ENCODE results near the gene HOXA13. TPM values are rescaled to one million over a fixed set of nuclear protein-coding genes. Genes with fewer than 3 reads are reported as not detected.

The HOXA13 gene
- total RNA-seq, 1 experiment from 2014 or later: 0.88 TPM

DNA sequence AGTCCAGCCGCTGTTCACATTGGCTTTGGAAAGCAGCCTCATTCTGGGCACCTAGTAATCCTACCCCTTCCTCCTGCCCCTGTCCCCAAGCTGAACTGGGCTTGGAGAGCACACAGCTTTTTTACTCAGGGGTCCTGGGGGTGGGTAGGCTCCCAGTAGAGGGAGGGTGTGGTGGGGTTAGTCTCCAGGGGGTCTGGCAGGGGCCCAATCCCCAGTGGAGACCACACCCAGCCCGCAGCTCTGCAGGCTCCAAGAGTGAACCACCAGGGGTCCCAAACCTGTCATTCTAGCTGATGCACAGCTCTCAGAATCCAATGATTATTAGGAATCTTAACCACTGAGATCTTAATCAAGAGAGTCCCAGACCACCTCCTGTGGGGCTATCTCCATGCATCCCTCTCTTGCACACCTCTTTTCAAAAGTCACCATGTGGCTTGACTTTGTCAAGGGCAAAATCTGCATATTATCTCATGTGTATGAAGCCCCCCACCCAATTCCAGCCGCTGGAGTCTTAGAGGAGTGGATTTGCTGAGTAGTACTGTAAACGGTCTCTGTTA lies 17.5 kb downstream of the HOXA13 start:
- no peak for DNase-seq (ENCODE audit: low read depth)

DNA sequence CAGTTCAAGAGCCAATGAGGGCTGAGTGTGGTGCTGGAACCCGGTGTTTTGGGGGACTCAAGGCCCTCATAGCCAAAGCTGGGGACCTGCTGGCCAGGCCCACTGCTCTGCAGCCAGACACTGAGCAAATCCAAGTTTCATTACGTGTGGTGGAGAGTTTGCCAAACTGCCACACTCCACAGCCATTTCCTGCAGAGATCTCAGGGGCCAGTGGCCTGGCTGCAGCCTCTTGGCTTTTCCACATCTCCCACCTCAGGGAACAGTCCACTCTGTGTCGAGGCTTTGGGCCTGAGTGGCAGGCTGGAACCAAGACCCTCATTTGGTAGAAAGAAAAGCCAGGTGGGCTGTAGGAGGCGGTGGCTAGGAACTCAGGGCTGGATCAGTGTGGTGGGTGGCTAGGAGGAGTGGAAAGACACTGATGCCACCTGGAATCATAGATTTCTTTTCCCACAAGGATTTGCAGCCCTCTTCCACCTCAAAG lies 18.1 kb downstream of the HOXA13 start:
- DNase-seq (ENCODE audit: low read depth): no peak

DNA sequence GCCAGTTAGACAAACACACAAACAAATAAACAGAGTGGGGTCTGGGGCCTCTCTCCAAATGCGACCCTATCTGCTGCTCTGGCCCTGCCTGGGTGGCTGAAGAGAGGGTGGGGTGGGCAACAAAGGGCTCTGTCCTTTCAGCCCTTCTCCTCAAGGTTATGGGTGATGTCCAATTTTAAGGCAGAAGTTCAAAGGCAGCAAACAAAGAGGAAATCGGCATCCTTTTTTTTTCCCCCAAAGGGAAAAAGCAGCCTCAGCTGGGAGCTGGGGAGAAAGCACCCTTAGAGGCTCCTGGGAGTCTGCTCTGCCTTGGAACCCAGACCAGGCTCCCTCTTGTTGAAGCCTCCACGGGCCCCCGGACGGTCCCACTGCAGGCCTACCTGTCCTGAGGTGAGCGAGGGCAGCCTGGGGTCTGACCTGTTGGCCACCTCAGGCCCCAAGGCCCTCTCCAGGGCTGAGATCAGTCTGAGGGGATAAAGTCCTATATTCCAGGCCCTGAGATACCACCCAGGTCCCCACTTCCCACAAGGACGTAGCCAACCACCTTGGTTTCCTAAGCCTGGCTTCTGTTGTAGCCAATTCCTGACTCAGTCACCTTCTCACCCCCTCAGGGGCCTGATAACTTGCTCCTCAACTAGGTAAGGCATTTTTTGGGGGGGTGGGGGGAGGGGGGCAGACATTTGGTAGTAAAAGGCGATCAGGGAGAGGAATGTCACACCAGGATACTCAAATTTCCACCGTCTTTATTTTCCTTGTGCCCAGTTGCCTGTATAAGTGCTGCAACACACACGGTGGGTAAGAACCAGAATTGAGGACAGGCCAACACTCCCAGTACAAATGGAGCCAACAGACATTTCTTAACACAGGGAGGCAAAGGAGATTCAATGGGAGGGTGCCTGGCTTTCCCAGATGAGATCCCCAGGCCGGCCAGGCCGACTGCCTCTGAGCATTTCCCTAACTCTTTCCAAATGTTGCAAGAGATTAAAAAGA lies 19.2 kb downstream of the HOXA13 start:
- no peak for DNase-seq (ENCODE audit: low read depth)

DNA sequence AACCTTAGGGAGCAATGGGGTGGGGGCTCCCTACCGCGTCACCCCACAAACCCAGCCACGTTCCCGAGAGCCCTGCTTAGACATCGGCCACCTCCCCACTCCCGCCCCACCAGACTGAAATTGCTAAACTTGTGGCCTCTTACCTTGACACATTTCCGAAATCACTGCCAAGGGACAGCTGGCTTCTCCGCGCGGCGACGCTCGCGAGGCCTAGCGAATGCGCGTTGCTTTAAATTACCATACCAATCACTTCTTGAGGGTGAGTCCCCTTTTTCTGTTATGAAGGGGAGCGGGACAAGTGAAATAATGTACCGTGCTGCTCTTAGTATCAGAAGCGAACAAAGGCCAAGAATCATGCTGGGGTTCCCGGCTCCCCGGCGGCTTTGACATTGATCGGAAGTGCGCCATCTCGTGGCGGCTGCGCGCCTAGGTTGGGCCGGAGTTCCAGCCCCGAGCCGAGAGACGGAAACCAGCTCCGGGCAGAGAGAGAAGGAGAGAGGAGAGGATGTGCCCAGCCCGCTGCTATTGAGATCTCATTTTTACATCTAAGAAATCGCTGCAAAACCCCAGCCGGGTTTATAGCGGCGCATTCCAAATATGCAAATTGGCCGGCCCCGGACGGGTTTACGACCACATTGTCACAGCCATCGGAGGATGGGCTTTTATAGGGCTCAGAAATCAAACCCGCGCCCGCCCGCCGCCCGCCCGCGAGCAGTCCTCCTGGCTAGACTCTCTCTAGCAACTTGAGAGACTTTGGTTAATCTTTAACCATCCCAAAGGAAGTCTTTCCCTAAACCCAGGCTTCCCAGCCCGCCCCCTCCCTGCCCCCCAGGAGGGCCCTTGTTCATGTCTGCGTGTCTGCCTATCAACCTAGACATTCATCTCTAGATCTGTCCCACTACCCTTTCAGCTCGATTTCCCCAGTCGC lies 20.1 kb downstream of the HOXA13 start:
- no peak for DNase-seq (ENCODE audit: low read depth)

DNA sequence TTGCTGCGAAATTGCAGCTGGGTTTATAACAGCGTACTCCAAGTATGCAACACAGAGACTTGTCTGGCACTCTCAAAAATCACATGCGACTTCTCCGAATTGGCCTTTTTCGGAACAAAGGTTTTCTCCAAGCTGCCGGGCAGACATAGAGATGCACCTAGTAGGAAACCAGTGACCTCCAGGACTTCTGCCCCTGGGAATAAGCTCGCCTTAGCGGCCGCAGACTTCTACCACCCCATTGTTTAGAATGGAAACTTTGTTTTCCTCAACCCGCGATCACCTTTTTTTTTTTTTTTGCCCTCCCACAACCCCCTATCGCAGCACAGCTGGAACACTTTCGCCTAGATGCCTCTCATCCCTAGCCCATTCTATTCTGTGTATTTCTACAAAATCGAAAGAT lies 20.9 kb downstream of the HOXA13 start:
- no peak for DNase-seq (ENCODE audit: low read depth)

DNA sequence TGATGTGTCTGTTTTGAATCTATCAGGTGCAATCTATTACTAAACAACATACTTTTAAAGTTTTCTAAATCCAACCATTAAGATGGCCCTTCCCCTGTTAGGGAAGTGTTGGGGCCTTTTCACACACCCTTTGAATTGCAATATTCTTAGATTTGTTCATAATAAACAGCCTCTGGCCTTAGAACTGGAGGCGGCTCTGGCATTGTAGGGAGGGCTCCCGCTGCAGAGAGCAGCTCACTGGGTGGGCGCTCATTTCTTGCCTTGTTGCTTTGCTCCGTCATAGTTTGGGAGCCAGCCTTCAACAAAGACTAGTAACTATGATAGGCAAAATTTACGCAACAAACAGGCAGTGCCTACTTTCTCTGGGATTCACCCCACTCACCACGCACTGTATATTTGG lies 21.5 kb downstream of the HOXA13 start:
- no peak for DNase-seq (ENCODE audit: low read depth)

DNA sequence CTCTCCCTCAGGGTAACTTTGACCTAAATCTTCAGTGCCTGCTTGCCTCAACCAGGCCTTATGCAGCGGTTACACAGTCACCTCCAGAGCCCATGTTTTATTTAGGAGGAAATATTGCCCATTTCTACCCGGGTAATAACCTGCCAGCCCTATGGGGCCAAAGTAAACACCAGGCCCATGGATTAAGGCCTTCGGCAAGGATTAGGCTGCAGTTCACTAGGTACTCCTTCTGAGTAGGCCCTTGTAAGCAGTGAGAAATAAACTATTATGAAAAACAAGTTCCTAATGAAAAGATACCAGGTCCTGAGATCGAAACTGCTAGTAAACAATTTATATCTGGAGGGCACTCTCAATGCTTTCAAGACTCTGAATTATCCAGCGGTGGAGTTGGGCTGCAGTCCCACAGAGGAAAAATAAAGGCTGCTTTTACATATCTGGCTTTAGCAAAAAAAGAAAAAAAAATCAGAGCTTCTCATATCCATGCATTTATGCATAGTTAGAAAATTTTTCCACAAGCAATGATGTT lies 22.0 kb downstream of the HOXA13 start:
- no peak for DNase-seq (ENCODE audit: low read depth)

DNA sequence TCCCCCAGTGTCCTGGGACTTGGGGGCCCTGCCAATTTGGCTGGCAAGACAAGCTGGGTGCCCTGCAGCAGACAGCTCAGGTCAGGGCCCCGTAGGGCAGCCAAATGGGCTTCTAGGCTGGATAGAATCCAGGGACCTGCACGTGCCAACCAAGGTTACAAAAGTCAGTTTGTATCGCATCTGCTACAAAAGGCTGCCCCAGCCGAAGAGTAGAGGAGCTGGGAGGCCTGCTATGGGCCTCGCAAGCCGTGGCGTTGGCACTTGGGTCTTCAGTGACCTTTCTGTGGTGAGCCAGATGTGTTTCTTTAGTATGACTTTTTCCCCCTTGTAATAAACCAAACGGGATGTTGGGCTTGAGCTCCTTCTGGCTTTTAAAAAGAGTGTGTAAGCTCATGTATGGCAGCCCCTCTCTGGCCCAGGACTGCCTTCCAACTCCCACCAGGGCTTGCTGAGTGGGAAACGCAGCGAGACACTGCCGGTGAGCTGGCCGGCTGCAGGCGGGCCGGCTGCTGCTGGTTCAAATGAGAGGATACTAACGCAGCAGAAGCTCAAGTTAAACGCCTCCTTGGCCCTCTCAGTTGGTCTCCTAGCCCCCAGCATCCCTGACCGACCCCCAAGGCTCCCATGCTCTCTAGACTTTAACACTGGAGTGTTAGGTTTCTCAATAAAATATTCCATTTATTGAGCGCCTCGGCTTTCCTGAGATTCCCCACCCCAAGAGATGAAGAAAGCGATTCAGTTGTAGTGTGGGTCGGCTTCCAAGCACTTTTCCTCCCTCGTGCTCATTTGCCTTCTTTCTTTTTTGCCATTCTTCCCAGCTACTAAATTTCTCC lies 22.7 kb downstream of the HOXA13 start:
- no peak for DNase-seq (ENCODE audit: low read depth)

DNA sequence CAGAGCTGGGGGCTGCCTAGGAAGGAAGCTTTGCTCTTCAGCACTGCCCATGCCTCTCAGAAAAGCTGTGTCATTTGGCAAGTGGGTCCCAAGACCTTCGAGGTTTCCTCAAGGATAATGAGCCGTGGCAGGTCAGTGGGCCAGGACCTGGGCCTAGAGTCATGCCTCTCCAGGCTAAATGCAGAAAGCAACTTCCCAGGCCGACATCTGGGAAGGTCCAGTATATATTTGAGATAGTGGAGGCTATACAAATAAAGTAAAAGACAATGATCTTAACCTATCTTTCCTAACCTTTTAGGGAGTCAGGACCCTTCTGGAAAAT lies 23.4 kb downstream of the HOXA13 start:
- DNase-seq (ENCODE audit: low read depth): no peak

DNA sequence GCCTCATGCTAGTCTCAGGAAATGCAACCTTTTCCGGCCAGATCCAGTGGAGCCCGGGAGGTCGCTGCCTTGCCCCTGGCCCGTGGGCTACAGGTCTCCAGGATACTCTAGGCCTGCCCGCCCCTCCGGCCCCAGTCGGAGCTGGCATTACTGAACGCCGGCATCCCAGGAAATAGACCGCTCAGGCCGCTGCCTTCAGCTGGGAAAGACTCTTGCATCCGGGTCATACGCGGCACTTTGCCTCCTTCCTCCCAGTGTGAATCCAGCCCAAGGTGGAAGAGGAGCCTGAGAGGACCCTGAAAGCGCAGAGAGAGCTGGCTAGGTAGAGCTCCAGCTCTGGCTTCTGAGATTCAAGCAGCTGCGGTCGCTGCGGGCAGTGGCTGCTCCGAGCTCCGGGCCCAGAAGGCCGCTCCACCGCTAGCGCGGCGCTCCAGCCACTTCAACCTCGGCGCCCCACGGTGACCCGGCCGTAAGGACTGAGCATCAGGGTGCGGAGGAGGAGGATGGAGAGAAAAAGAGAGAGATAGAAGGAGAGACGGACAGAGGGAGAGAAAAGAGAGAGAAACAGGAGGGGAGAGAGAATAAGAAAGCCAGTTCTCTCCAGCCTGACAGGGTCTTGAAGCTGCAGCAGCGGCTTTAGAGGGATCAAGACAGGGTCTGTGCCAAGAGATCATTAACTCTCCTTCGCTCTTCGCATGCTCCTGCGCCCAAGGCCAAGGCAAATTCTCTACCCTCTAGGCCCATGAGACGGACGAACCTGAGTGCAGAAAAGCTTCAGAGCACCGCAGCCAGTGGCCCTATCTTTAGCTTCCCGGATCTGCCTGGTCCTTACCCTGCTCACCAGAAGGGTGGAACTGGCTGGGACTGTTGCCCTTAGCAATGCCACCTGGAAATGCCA lies 24.0 kb downstream of the HOXA13 start:
- no peak for DNase-seq (ENCODE audit: low read depth)

DNA sequence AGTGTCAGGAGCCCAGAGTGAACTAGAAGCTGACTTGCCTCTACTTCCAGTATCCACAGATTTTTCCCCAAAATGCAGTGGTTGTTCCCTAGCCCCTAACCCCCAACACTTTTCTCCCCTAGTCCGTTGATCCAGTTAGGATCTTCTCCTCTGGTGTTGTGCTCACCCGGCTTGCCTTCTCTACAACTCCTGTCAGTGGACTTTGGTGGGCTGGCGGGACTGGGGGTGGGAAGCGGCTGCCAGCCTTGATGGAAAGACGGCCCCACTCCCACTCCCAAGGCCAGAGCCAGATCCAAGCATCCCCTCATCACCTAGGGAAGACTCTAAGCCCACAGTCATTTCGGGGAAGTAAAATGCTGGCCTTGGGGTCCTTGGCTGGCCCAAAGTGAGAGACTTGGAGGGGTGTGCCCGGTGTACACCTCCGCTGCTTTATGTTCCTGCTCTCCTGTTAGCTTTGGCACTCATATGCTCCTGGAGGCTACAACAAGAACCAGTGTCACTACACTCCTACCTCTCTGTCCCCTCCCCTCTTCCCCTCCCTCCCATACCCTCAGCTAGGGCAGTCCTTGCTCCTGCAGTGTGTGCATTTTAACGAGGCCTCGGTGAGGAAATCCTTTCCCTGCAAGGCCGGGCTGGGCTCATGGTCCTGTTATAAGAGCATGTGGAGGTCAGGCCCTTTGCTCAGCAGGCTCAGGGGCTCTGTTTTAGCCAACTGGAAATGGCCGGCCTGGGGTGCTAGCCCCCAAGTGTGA lies 24.8 kb downstream of the HOXA13 start:
- no peak for DNase-seq (ENCODE audit: low read depth)

DNA sequence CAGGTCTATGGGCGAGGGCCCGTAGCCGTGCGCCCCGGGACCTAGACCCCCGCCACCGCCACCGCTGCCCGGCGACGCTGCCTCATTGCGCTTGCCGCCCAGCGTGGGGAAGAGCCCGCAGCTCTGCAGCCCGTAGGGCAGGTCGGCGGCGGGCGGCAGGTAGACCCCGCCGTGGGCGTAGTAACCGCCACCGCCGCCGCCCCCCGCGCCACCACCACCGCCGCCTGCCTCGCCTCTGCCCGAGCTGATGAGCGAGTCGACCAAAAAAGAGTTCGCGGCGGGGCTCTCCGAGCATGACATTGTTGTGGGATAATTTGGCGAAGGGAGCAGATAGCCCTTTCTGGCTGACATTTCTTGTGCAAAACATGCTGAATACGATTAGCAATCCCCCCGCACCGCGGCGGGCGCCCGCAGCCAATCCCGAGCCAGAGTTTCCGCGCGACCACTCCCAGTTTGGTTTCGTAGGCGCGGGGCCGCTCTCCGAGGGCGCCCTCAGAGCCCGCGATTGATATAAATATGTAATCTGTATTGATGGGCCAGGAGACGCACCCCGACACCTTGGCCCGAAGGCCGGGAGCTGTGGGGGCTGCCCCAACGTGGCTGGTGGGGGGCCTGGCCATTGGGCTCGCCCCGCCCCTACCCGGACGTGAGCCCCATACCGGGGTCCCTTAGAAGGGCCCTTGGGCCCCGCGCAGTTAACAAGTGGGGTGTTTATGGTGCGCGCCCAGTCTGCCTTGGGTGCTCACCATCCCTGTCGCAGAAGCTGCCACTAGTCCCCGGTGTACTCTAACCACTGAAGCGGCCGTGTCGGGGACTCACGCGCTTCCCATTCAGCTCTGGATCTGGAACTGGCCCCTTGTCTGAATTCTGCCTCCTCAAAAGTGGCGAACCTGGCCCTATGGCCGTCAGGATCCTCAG lies 25.7 kb downstream of the HOXA13 start, which contains the start of gene HOXA10:
HOXA10 (minus strand) TSS at position 365 of the 918 bp plus-strand sequence; CDS start at position 351, 14 bp downstream.
- no peak for DNase-seq (ENCODE audit: low read depth)

DNA sequence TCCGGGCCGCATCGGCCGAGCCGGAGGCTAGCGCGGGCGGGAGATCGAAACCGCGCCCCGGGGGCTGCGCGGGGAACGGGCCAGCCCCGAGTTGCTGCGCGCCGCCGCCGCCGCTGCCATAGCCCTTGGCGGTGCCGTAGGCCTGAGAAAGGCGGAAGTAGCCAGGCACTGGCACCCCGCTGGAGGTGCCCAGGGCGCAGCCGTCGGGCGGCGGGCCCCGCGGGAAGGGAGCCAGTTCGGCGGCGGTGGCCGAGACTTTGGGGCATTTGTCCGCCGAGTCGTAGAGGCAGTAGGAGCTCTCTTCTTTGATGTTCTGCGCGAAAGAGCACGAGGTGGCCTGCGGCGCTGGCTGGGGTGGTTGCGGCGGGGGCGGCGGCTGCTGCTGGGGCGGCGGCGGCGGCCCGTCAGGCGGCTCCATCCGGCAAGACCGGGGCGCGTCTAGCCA lies 26.4 kb downstream of the HOXA13 start:
- DNase-seq (ENCODE audit: low read depth): no peak

DNA sequence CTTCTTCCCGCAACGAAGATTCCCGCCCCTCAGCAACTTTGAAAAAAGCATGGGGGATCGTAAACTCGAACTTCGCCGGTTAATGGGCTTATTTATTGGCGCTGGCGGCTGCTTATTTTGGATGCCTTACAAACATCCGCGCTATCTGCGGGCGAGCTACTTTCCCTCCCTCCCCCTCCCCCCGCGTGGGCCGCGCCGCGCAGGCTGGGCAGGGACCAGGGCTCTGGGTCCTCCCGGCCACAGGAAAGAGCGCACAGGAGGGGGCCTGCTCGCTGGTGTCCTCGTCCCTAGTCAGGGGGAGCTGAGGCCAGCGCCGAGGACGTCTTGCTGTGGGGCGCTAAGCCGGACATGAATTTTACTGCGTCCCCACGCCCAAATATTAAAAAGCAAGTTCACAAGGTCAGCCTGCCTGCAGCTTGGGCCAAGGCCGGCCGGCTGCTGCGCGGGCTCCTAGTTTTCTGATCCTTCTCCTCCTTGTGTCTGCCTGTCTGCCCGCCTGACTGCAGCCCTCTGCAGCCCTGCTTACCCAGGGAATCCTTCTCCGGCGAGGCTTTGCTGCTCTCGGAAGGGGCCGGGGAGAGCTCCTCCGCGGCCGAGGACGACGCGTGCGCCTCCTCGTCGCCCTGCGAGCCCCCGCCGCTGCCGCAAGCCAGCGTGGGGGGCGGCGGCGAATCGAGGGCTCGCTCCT lies 26.9 kb downstream of the HOXA13 start:
- peak; percentile 66 for DNase-seq (ENCODE audit: low read depth)

DNA sequence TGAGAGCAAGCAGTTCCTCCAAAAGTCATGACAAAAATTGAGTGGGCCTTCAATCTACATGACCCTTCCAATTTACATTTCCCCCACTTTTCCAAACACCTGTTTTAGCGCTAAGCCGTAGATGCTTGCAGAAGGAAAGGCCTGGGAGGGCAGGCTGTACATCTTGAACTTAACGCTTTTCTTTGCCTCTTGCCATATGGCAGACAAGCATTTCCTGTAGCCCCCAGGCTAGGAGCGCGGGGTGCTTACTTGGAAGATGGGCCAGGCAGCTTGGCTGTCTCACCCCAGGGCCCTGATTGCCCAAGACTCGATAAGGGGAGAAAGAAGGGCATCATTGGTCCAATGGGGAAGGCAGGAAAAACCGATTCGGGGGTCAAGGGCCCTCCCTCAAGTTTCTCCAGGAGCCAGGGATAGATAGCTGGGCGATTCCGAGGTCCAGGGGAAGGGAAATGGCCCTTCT lies 27.5 kb downstream of the HOXA13 start:
- peak; percentile 38 for DNase-seq (ENCODE audit: low read depth)

DNA sequence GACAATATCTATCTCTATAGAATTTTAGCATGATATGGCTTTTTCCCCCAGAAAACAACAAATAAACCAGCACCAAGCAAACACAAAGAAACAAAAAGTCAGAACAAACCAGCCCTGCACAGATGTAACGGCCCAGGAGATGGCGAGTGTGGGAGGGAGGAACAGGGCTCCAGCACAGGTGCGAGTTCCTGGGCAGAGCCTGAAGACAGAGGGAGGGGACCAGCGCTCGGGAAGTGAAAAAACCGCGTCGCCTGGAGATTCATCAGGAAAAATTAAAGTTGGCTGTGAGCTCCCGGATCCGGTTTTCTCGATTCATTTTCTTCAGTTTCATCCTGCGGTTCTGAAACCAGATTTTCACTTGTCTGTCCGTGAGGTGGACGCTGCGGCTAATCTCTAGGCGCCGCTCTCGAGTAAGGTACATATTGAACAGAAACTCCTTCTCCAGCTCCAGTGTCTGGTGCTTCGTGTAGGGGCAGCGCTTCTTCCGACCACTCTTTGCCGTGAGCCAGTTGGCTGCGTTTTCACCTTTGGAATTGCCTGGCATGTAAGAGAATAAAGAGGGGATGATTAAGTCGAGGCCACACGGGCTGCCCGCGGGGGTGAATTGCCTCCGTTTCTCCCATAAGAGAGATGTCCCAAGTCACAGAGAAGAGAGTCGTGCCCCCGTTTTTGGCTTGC lies 28.1 kb downstream of the HOXA13 start:
- DNase-seq (ENCODE audit: low read depth): peak; percentile 67
